Activated CD4-positive, alpha-beta memory T cell treated with anti-CD3 and anti-CD28 coated beads, Interleukin-2, amount 10 ng/mL, durations not matched to agents 7 days and 5 days (primary cell): ENCODE measurements around the gene DPEP1. TPM values are rescaled to one million over a fixed set of nuclear protein-coding genes. Genes with fewer than 3 reads are reported as not detected.

ENCODE experiments used
- CTCF ChIA-PET: fragments of 350-600 bp; sonication (Branson Sonifier 250); formaldehyde crosslinking; loops from one replicate; lab custom pipeline; 2021; ENCODE audit warnings: antibody characterized with exemption, inconsistent platforms; lab: Charles Lee
- POLR2A ChIA-PET: fragments of 350-600 bp; sonication (Branson Sonifier 250); formaldehyde crosslinking; loops from one replicate; lab custom pipeline; 2021; ENCODE audit warnings: antibody characterized with exemption; lab: Charles Lee
- DNase-seq: peaks from one replicate; pipeline ENCODE4 v3.0.0-alpha.2; 2020
- H3K27ac Mint-ChIP-seq: one replicate; pipeline ENCODE4 v1.8.0; 2021; ENCODE audit warnings: mild to moderate bottlenecking, mixed read lengths
- H3K27me3 Mint-ChIP-seq: one replicate; pipeline ENCODE4 v1.8.0; 2021; ENCODE audit warnings: mixed read lengths
- H3K36me3 Mint-ChIP-seq: one replicate; pipeline ENCODE4 v1.8.0; 2021; ENCODE audit warnings: low read depth, mixed read lengths
- H3K4me1 Mint-ChIP-seq: one replicate; pipeline ENCODE4 v1.8.0; 2021; ENCODE audit warnings: mixed read lengths
- H3K4me3 Mint-ChIP-seq: one replicate; pipeline ENCODE4 v1.8.0; 2021; ENCODE audit warnings: mild to moderate bottlenecking, mixed read lengths
- H3K9me3 Mint-ChIP-seq: one replicate; pipeline ENCODE4 v1.8.0; 2021; ENCODE audit warnings: mixed read lengths
- total RNA-seq, 2 experiments: library from RNA; stranded (reverse); gene quantifications; one replicate each; pipeline ENCODE4 v1.2.3, GENCODE V29; 2021

DPEP1 gene
- total RNA-seq, 2 experiments from 2014 or later: not detected

DNA sequence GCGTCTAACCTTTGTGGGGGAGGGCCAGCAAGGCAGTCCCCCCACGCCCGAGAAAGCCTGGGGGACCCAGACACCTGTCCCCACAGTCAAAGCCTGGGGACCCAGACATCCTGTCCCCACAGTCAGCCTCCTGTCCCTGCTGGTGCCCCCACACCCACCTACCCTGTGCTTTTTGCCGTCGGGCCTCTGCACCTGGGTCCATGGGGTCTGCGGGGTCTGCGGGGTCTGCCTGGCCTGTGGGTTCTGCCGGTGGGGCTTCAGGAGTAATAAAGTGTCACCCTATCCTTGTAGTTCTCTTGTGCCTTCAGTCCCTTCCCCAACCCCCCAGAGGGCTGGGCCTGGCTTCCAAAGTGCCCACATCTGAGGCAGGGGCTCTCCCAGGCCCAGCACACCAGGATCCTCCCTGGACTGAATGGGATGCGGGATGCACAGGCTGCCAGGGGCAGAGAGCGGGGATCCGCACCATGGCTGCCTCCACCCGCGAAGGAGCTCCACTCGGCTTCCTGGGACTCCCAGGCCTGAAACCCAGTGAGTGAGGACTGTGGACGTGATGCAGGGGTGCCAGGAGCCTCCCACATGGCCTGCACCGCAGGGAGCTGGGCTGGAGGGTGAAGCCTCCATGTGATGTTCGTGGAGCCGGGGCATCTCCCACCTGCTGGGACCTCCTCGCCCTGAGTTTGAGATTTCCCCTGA lies 16.3 kb upstream of the DPEP1 start:
- H3K4me1 Mint-ChIP-seq: peaks cover 17% of the 10 kb centered on the region
- H3K27ac Mint-ChIP-seq: no peak overlapping the region
- CTCF ChIA-PET: interaction anchor here (1.1 kb wide), 1 partner anchor 357 kb away, joined by 3 read pairs; no protein-coding TSS in a partner anchor

DNA sequence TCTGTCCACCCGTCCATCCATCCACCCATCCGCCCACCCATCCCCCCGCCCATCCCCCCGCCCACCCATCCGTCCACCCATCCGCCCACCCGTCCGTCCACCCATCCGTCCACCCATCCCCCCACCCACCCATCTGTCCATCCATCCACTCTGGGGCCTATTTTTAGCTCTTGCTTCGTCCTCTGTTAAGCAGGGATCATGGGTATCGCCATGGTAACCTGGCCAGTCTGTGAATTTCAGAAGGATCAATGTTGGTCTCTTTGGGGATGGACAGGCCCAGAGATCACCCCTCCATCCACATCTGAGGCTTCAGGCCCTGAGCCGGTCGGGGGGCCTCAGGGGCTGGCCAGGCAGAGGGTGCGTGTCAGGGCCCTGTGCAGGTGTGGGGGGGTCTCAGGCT lies 15.2 kb upstream of the DPEP1 start:
- CTCF ChIA-PET: no interaction called here
- POLR2A ChIA-PET: no interaction called here

More for the DNA sequence above, 16.3 kb upstream of the DPEP1 start:
- no peaks in the 10 kb centered on the region for H3K36me3 Mint-ChIP-seq
- no peak overlapping the region for H3K4me3 Mint-ChIP-seq
- DNase-seq: no peak
- no peaks in the 10 kb centered on the region for H3K27me3 Mint-ChIP-seq
- POLR2A ChIA-PET: no interaction called here
- no peaks in the 10 kb centered on the region for H3K9me3 Mint-ChIP-seq

DNA sequence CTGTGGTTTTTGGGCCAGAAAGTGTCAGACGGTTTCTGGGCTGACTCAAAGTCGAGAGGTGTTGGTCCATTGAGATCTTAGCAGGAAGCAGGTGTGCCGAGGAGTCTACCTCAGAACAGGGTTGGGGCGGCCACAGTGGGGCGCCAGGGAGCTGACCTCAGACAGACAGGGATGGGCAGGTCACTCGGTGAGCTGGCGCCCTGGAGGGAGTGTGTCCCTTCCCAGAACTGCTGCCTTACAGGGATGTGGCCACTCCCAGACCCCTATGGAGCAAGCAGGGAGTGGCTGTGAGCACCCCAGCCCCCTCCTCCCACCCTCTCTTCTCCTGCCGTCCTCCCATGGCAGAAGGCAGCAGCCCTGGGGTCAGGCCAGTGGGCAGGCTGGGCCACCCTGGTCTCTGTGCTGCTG lies 14.0 kb upstream of the DPEP1 start:
- ChIA-PET CTCF (interaction anchor here (1.5 kb wide), 1 partner anchor 311 kb away, joined by 3 read pairs; no protein-coding TSS in a partner anchor), POLR2A (no interaction called here)
- Mint-ChIP-seq H3K27ac (no peak overlapping the region), H3K4me3 (no peak overlapping the region), H3K36me3 (no peaks in the 10 kb centered on the region), H3K4me1 (peaks cover 15% of the 10 kb centered on the region), H3K9me3 (no peaks in the 10 kb centered on the region), H3K27me3 (no peaks in the 10 kb centered on the region)
- DNase-seq: peak; percentile 44

More for the DNA sequence above, 15.2 kb upstream of the DPEP1 start:
- H3K36me3 Mint-ChIP-seq: no peaks in the 10 kb centered on the region
- no peak overlapping the region for H3K27ac Mint-ChIP-seq
- H3K27me3 Mint-ChIP-seq: no peaks in the 10 kb centered on the region
- H3K4me1 Mint-ChIP-seq: peaks cover 26% of the 10 kb centered on the region
- no peaks in the 10 kb centered on the region for H3K9me3 Mint-ChIP-seq
- H3K4me3 Mint-ChIP-seq: no peak overlapping the region
- no peak for DNase-seq

DNA sequence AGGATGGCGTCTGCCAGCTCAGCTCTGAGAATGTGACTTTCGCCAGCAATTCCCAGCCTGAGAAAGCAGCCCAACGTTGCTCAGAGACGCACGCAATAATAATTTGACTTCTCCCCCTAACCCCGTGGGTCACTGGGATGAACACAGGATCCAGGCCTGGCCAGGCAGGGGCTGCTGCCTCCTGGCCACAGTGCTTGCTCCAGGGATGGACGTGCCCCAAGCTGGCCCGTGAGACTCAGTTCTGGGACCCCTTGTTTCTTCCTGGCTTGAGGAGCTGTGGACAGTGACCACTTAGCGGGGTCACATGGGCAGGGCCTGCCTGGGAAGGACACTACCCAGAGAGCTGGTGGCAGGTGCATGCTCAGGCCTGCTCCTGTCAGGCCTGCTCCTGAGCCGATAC lies 13.5 kb upstream of the DPEP1 start:
- H3K27me3 Mint-ChIP-seq: no peaks in the 10 kb centered on the region
- no peaks in the 10 kb centered on the region for H3K9me3 Mint-ChIP-seq
- H3K36me3 Mint-ChIP-seq: no peaks in the 10 kb centered on the region
- ChIA-PET CTCF (interaction anchor here (1.5 kb wide), 1 partner anchor 310 kb away, joined by 3 read pairs; no protein-coding TSS in a partner anchor), POLR2A (no interaction called here)
- H3K4me1 Mint-ChIP-seq: peaks cover 15% of the 10 kb centered on the region
- DNase-seq: no peak
- no peak overlapping the region for H3K4me3 Mint-ChIP-seq
- no peak overlapping the region for H3K27ac Mint-ChIP-seq

GRCh38 chr16:89600427-89600826 lies 13.0 kb upstream of the DPEP1 start:
- no peaks in the 10 kb centered on the region for H3K27me3 Mint-ChIP-seq
- no peak for DNase-seq
- H3K27ac Mint-ChIP-seq: no peak overlapping the region
- no peaks in the 10 kb centered on the region for H3K9me3 Mint-ChIP-seq
- POLR2A ChIA-PET: no interaction called here
- no peaks in the 10 kb centered on the region for H3K36me3 Mint-ChIP-seq
- no peak overlapping the region for H3K4me3 Mint-ChIP-seq
- CTCF ChIA-PET: interaction anchor here (1.5 kb wide), 1 partner anchor 310 kb away, joined by 3 read pairs; no protein-coding TSS in a partner anchor
- H3K4me1 Mint-ChIP-seq: peaks cover 15% of the 10 kb centered on the region

GRCh38 chr16:89600956-89601355 lies 12.5 kb upstream of the DPEP1 start:
- Mint-ChIP-seq H3K27me3 (no peaks in the 10 kb centered on the region), H3K9me3 (no peaks in the 10 kb centered on the region), H3K4me1 (peaks cover 12% of the 10 kb centered on the region), H3K4me3 (no peak overlapping the region), H3K27ac (no peak overlapping the region), H3K36me3 (no peaks in the 10 kb centered on the region)
- ChIA-PET POLR2A (no interaction called here), CTCF (interaction anchor here (1.5 kb wide), 1 partner anchor 309 kb away, joined by 3 read pairs; no protein-coding TSS in a partner anchor)
- no peak for DNase-seq

DNA sequence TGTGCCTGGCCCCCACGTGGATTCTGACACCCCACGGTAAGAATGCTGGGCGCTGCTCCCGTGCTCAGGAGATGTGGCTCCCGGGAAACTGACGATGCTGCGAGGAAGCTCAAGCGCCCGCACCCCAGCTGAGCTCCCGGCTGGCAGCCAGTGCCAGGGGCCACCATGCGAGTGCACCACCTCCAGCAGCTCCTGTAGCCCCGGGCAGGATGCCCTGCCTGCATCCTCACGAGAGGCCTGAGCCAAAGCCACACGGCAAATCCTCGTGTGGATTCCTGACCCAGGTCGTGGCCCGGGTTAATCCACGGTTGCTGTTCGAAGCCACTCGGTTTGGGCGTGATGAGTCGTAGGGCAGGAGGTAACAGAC lies 11.6 kb upstream of the DPEP1 start:
- H3K27ac Mint-ChIP-seq: no peak overlapping the region
- ChIA-PET CTCF (no interaction called here), POLR2A (interaction anchor here (0.9 kb wide), 1 partner anchor 40 kb away, joined by 4 read pairs; no protein-coding TSS in a partner anchor)
- H3K27me3 Mint-ChIP-seq: no peaks in the 10 kb centered on the region
- H3K36me3 Mint-ChIP-seq: no peaks in the 10 kb centered on the region
- H3K4me3 Mint-ChIP-seq: no peak overlapping the region
- H3K9me3 Mint-ChIP-seq: no peaks in the 10 kb centered on the region
- no peak for DNase-seq
- H3K4me1 Mint-ChIP-seq: peaks cover 12% of the 10 kb centered on the region

DNA sequence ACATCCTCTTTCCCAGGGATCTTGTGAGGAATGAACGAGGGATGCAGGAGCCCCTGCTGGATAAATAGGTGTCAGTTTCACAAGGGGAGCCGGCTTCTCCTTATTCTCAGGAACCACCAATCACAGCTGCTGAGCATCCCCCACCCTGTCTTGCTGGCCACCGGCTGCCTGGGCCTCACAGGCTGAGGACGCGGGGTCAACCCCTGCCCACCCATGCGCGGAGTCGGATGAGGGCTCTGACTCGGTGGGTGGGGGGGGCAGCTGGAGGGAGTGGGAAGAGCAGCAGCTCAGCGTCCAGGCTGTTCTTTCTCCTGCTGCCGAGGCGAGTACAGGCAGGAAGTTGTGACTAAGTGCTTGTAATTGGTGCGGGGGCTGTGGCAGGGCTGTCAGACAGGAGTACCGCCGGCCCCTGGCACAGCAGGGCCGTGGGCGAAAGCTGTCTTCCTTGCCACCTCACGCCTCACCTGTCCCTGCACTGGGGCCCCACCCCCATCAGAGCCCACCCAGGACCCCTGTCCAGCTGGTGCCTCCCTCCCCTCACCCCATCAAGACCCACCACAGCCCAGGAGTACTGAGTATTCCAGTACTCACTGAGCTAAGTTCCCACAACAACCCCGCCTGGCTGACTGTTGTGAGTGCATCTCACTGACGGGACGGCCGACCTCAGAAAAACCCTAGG lies 11.0 kb upstream of the DPEP1 start:
- Mint-ChIP-seq H3K27me3 (no peaks in the 10 kb centered on the region), H3K27ac (no peak overlapping the region), H3K36me3 (no peaks in the 10 kb centered on the region), H3K4me3 (no peak overlapping the region), H3K4me1 (peaks cover 12% of the 10 kb centered on the region), H3K9me3 (no peaks in the 10 kb centered on the region)
- POLR2A ChIA-PET: interaction anchor here (0.9 kb wide), 1 partner anchor 39 kb away, joined by 4 read pairs; no protein-coding TSS in a partner anchor
- CTCF ChIA-PET: no interaction called here
- DNase-seq: peak; percentile 55

DNA sequence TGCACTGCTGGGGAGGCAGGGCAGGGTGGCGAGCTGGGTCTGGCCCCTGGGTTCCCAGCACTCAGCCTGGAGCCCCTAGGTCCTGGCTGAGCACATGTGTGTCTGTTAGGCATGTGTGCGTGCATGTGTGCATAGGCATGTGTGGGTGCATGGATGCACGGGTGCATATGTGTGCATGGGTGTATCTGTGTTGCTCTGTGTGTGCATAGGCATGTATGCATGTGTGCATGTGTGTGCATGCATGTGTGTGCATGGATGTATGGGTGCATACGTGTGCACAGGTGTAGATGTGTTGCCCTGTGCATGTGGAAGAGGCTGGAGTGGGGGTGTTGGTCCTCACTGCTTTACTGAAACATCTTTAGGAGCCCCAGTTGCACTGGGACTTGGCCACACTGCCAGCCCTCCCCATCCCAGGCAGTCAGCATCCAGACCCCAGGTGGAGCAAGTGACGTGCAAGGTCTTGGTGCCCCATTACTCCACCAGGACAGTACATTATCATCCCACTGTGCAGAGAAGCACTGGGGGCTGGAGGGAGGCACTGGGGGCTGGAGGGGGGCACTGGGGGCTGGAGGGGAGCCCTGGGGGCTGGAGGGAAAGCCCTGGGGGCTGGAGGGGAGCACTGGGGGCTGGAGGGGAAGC lies 10.4 kb upstream of the DPEP1 start:
- POLR2A ChIA-PET: interaction anchor here (0.9 kb wide), 1 partner anchor 38 kb away, joined by 4 read pairs; no protein-coding TSS in a partner anchor
- H3K27me3 Mint-ChIP-seq: peaks cover 2% of the 10 kb centered on the region
- no peak for DNase-seq
- no peak overlapping the region for H3K4me3 Mint-ChIP-seq
- no peak overlapping the region for H3K27ac Mint-ChIP-seq
- CTCF ChIA-PET: no interaction called here
- H3K4me1 Mint-ChIP-seq: peaks cover 12% of the 10 kb centered on the region
- H3K9me3 Mint-ChIP-seq: no peaks in the 10 kb centered on the region
- no peaks in the 10 kb centered on the region for H3K36me3 Mint-ChIP-seq

DNA sequence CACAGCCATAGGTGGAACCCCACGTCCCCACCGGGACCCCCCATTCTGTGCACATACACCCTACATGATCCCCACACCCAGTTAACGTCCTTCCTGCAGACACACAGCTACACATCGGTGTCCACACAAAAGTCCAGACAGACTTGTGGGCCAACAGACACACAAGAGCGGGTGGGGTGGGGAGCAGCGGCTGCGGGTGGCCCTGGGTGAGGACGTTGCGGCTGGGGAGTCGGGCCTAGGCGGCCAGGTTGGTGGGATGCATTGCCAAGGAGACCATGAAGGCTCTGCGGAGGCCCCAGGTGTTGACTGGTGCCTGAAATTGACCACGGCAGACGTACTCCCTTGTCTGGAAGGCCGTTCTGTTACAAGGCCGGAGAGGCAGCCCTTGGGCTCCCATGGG lies 8.7 kb upstream of the DPEP1 start:
- peaks cover 12% of the 10 kb centered on the region for H3K4me1 Mint-ChIP-seq
- H3K27ac Mint-ChIP-seq: no peak overlapping the region
- no peaks in the 10 kb centered on the region for H3K36me3 Mint-ChIP-seq
- CTCF ChIA-PET: no interaction called here
- H3K4me3 Mint-ChIP-seq: no peak overlapping the region
- H3K9me3 Mint-ChIP-seq: no peaks in the 10 kb centered on the region
- POLR2A ChIA-PET: no interaction called here
- DNase-seq: no peak
- H3K27me3 Mint-ChIP-seq: peaks cover 2% of the 10 kb centered on the region

DNA sequence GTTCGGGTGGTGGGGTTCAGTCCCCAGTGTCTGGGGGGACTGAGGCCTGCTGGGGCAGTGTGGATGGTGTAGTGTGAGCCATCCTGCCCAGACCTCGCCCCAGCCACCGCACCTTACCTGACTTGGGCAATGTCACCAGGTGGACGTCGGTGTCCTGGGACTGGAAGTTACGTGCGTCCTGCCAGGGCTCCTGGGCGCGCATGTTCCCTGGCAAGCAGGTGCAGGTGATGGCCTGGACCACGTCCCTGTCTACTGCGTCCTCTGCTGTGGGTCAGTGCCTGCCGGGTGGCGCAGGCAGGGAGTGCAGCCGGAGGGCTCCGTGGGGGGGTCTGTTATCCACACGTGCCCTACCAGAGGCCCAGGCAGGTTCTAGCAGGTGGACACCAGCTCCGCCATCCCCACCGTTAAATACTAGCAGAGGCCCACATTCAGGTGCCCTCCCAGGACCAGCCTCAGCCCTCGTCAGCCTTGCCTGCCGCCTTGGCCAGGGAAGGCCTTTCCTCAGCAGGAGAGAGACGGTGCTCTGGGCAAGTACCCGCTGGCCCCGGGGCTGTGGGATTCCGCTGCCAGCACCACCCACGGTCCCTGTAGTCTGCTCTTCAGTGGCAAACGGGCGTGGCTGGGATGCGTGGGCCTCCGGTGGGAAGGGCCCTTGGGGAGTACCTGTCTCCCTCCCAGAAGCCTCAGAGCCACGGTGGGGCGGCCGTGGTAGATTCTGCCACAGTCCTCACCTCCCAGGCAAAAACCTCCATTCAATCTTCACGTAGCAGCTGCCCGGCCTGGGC lies 8.1 kb upstream of the DPEP1 start:
- no peaks in the 10 kb centered on the region for H3K36me3 Mint-ChIP-seq
- POLR2A ChIA-PET: no interaction called here
- CTCF ChIA-PET: no interaction called here
- H3K27me3 Mint-ChIP-seq: peaks cover 3% of the 10 kb centered on the region
- no peak overlapping the region for H3K4me3 Mint-ChIP-seq
- DNase-seq: no peak
- H3K9me3 Mint-ChIP-seq: no peaks in the 10 kb centered on the region
- peaks cover 12% of the 10 kb centered on the region for H3K4me1 Mint-ChIP-seq
- H3K27ac Mint-ChIP-seq: no peak overlapping the region

DNA sequence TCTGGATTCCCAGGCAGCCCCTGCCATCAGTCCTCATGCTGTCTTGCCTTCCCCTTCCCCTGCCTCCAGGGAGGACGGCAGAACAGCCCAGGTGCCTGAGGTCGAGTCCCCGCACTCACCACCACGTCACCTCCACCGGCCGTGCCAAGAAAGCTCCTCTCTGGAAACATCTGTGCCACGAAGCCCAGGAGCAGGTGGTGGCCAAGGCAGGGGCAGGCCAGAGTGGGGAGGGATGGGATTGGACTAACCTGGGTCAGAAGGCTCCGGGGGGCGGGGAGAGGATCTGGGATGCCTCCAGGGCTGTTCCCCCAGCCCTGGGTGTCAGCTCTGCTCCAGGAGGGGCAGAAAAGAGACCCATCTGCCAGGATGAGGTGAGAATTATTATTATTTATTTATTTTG lies 7.4 kb upstream of the DPEP1 start:
- CTCF ChIA-PET: no interaction called here
- H3K4me3 Mint-ChIP-seq: no peak overlapping the region
- H3K4me1 Mint-ChIP-seq: peaks cover 12% of the 10 kb centered on the region
- H3K9me3 Mint-ChIP-seq: no peaks in the 10 kb centered on the region
- H3K36me3 Mint-ChIP-seq: no peaks in the 10 kb centered on the region
- no peak for DNase-seq
- H3K27me3 Mint-ChIP-seq: peaks cover 3% of the 10 kb centered on the region
- no peak overlapping the region for H3K27ac Mint-ChIP-seq
- POLR2A ChIA-PET: no interaction called here
